ENCODE measurements around the gene TBL1X. TPM values are rescaled to one million over a fixed set of nuclear protein-coding genes. Genes with fewer than 3 reads are reported as not detected.
"Not testable (repeated sequence)": the region's sequence is repeated elsewhere in the genome, so short reads cannot be mapped to it uniquely, and the experiment has no call there.

TBL1X gene
- total RNA-seq, 1 donor from 2014 or later: 32.5 TPM

- TF ChIP-seq, protein P1, sequence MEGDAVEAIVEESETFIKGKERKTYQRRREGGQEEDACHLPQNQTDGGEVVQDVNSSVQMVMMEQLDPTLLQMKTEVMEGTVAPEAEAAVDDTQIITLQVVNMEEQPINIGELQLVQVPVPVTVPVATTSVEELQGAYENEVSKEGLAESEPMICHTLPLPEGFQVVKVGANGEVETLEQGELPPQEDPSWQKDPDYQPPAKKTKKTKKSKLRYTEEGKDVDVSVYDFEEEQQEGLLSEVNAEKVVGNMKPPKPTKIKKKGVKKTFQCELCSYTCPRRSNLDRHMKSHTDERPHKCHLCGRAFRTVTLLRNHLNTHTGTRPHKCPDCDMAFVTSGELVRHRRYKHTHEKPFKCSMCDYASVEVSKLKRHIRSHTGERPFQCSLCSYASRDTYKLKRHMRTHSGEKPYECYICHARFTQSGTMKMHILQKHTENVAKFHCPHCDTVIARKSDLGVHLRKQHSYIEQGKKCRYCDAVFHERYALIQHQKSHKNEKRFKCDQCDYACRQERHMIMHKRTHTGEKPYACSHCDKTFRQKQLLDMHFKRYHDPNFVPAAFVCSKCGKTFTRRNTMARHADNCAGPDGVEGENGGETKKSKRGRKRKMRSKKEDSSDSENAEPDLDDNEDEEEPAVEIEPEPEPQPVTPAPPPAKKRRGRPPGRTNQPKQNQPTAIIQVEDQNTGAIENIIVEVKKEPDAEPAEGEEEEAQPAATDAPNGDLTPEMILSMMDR (conservative IDR thresholded peaks at IDR 0.05): no peak
- no peak for DNase-seq (ENCODE audit: low read depth, low spot score)
- Mint-ChIP-seq H3K27ac (ENCODE audit: unreplicated experiment) (no peak overlapping the region), H3K9me3 (no peaks in the 10 kb centered on the region), H3K36me3 (ENCODE audit: low read depth) (peaks cover 2% of the 10 kb centered on the region), H3K4me1 (peaks cover 64% of the 10 kb centered on the region), H3K4me3 (no peak overlapping the region), H3K27me3 (ENCODE audit: low read depth) (no peaks in the 10 kb centered on the region)
Observed at GRCh38 chrX:9529223-9529622, 64.4 kb downstream of the TBL1X start.

DNA sequence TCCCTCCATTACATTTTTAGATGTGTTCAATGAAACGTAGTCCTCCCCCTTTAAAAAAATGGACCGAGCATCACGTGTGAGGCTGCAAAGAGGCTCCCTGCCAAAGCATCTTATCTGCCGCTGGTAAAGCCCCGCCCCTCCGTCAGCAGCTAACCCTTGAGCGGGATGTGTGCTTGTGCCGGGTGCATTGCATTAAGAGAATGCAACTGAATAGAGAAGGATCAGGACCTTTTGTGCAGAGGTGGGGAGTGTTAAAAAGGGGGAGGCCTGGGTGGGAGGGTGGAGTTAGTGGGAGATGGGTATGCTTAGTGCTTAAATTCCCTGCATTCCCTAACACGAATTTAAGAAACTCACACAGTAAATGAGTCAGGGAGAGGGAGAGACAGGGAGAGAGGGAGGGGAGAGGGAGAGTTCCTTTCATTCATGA is 66.0 kb downstream of the TBL1X start:
- DNase-seq (ENCODE audit: low read depth, low spot score): peak; percentile 29
- Mint-ChIP-seq H3K9me3 (no peaks in the 10 kb centered on the region), H3K4me3 (peak overlapping the region; percentile 63), H3K27me3 (ENCODE audit: low read depth) (no peaks in the 10 kb centered on the region), H3K36me3 (ENCODE audit: low read depth) (no peaks in the 10 kb centered on the region), H3K4me1 (peaks cover 72% of the 10 kb centered on the region), H3K27ac (ENCODE audit: unreplicated experiment) (no peak overlapping the region)
- TF ChIP-seq, protein P1 (conservative IDR thresholded peaks at IDR 0.05): no peak

DNA sequence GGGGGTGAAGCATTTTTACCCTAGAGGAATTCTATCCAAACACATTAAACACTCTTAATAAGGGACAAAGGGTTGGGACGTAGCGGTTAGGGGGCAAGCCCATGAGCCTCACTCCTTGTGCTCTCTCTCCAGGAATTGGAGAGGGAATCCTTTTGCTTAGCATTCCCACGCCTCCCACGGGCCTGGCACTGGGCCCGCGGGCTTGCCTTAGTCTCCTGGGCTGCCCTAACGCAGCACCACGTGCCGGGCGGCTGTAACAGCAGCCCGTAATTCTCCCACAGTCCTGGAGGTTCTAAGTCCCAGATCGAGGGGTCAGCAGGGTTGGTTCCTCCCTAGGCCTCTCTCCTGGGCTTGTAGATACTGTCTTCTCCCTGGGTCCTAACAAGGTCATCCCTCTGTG is 67.5 kb downstream of the TBL1X start:
- no peak overlapping the region for H3K4me3 Mint-ChIP-seq
- no peak for DNase-seq (ENCODE audit: low read depth, low spot score)
- peaks cover 4% of the 10 kb centered on the region for H3K36me3 Mint-ChIP-seq (ENCODE audit: low read depth)
- H3K27ac Mint-ChIP-seq (ENCODE audit: unreplicated experiment): no peak overlapping the region
- peaks cover 58% of the 10 kb centered on the region for H3K4me1 Mint-ChIP-seq
- TF ChIP-seq, protein P1 (conservative IDR thresholded peaks at IDR 0.05): no peak
- H3K9me3 Mint-ChIP-seq: peaks cover 2% of the 10 kb centered on the region
- H3K27me3 Mint-ChIP-seq (ENCODE audit: low read depth): no peaks in the 10 kb centered on the region

DNA sequence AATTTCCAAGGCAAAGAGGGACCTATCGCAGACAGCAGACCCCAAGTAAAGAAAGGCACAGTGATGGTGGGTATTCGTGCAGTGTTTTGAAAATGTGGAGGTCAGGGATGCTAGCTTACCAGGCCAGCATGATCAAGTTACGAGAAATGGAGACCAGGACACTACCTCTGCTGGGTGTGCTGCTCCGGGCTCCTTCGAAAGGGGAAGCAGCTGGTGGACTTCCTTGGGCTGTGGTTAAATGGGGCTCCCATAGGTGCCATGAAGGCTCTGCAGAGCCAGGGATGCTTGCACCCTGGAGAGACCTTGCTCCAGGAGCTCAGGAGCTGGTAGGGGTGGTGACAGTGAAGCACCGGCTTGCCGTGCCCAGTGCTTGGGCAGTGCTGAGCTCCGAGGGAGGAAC is 68.8 kb downstream of the TBL1X start:
- TF ChIP-seq, protein P1 (conservative IDR thresholded peaks at IDR 0.05): no peak
- peaks cover 9% of the 10 kb centered on the region for H3K36me3 Mint-ChIP-seq (ENCODE audit: low read depth)
- H3K4me3 Mint-ChIP-seq: no peak overlapping the region
- no peak overlapping the region for H3K27ac Mint-ChIP-seq (ENCODE audit: unreplicated experiment)
- no peaks in the 10 kb centered on the region for H3K27me3 Mint-ChIP-seq (ENCODE audit: low read depth)
- peaks cover 4% of the 10 kb centered on the region for H3K9me3 Mint-ChIP-seq
- peaks cover 52% of the 10 kb centered on the region for H3K4me1 Mint-ChIP-seq
- no peak for DNase-seq (ENCODE audit: low read depth, low spot score)

DNA sequence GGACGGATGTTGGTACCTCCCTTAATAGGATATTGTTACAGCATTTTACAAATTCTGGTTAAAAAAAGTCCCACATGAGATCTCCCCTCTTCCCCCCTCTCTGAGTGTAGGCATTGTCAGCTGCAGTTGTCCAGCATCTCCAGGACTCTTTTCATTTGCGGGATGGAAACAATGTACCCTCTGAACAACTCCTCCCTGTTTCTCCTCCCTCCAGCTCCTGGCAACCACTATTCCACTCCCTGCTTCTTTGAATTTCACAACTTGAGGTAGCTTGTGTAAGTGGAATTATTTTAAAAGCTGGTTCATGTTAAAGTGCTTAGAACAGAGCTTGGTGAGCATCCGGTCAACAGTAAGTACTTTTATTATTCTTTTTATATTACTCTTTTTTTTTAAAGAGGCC is 69.8 kb downstream of the TBL1X start:
- Mint-ChIP-seq H3K27ac (ENCODE audit: unreplicated experiment) (peak overlapping the region; percentile 90), H3K9me3 (peaks cover 4% of the 10 kb centered on the region), H3K4me3 (no peak overlapping the region), H3K27me3 (ENCODE audit: low read depth) (no peaks in the 10 kb centered on the region), H3K4me1 (peaks cover 52% of the 10 kb centered on the region), H3K36me3 (ENCODE audit: low read depth) (peaks cover 14% of the 10 kb centered on the region)
- DNase-seq (ENCODE audit: low read depth, low spot score): no peak
- TF ChIP-seq, protein P1 (conservative IDR thresholded peaks at IDR 0.05): no peak

- no peak overlapping the region for H3K4me3 Mint-ChIP-seq
Observed at GRCh38 chrX:9535101-9535500, 70.2 kb downstream of the TBL1X start.

DNA sequence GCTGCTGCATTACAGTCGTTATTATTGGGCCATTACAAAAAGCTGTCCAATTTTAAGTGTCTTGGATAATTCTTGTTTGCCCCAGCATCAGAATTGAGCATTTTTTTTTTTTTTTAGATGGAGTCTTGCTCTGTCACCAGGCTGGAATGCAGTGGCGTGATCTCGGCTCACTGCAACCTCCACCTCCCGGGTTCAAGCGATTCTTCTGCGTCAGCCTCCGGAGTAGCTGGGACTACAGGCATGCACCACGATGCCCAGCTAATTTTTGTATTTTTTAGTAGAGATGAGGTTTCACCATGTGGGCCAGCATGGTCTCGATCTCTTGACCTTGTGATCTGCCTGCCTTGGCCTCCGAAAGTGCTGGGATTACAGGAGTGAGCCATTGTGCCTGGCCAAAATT is 71.3 kb downstream of the TBL1X start:
- H3K27me3 Mint-ChIP-seq (ENCODE audit: low read depth): not testable (repeated sequence)

More at GRCh38 chrX:9535101-9535500, 70.2 kb downstream of the TBL1X start:
- Mint-ChIP-seq H3K4me1 (peaks cover 52% of the 10 kb centered on the region), H3K36me3 (ENCODE audit: low read depth) (peaks cover 14% of the 10 kb centered on the region), H3K9me3 (peaks cover 4% of the 10 kb centered on the region), H3K27me3 (ENCODE audit: low read depth) (no peaks in the 10 kb centered on the region), H3K27ac (ENCODE audit: unreplicated experiment) (peak overlapping the region; percentile 45)
- no peak for DNase-seq (ENCODE audit: low read depth, low spot score)
- TF ChIP-seq, protein P1 (conservative IDR thresholded peaks at IDR 0.05): no peak

More for the DNA sequence above, 71.3 kb downstream of the TBL1X start:
- Mint-ChIP-seq H3K36me3 (ENCODE audit: low read depth) (peaks cover 15% of the 10 kb centered on the region), H3K4me1 (peaks cover 44% of the 10 kb centered on the region)
- not testable (repeated sequence) for DNase-seq (ENCODE audit: low read depth, low spot score); H3K27ac Mint-ChIP-seq (ENCODE audit: unreplicated experiment); H3K9me3 Mint-ChIP-seq; H3K4me3 Mint-ChIP-seq

All from neural crest cell (in vitro differentiated cells).